Measurements from ENCODE around the gene THSD4. TPM values are rescaled to one million over a fixed set of nuclear protein-coding genes. Genes with fewer than 3 reads are reported as not detected.
A peak's percentile ranks its signal among the peaks of the same experiment; 100 is the strongest.

THSD4 gene
- polyA plus RNA-seq, 2 of the 4 experiments (the other 2 are of a cell fraction), result 15.8 to 40.7 TPM

- peak in 1 of 2 experiments; percentile 73 for DNase-seq (ENCODE audit: low read depth in 1 of 2, low spot score in 1 of 2)
- Histone ChIP-seq H3K27ac (peak overlapping the region; percentile 89 to 99), H3K4me3 (no peak overlapping the region), H3K4me2 (peak overlapping the region; percentile 8; the same call in 1 of the 3 replicates), H3K9me3 (no peaks in the 10 kb centered on the region), H3K4me1 (peaks cover 52% of the 10 kb centered on the region)
- FAIRE-seq, result no peak
- ChIA-PET POLR2A (interaction anchor here (0.5 to 1.7 kb wide), 7 partner anchors 9 to 995 kb away, joined by 3 to 7 read pairs (median 3); no protein-coding TSS in a partner anchor), CTCF (interaction anchor here (0.5 to 20.8 kb wide), 60 partner anchors 9 to 949 kb away, joined by 3 to 522 read pairs (median 4); partner anchors contain the start of gene THSD4)
- peak; percentile 89 for TF ChIP-seq SMC3 (IDR thresholded peaks at IDR 0.05)
- no peak for TF ChIP-seq FOXS1 (CRISPR knock-in tag; IDR thresholded peaks at IDR 0.05)
- TF ChIP-seq, protein P1, sequence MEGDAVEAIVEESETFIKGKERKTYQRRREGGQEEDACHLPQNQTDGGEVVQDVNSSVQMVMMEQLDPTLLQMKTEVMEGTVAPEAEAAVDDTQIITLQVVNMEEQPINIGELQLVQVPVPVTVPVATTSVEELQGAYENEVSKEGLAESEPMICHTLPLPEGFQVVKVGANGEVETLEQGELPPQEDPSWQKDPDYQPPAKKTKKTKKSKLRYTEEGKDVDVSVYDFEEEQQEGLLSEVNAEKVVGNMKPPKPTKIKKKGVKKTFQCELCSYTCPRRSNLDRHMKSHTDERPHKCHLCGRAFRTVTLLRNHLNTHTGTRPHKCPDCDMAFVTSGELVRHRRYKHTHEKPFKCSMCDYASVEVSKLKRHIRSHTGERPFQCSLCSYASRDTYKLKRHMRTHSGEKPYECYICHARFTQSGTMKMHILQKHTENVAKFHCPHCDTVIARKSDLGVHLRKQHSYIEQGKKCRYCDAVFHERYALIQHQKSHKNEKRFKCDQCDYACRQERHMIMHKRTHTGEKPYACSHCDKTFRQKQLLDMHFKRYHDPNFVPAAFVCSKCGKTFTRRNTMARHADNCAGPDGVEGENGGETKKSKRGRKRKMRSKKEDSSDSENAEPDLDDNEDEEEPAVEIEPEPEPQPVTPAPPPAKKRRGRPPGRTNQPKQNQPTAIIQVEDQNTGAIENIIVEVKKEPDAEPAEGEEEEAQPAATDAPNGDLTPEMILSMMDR (IDR thresholded peaks at IDR 0.05), result peak; percentile 96
- peak; percentile 78 to 80 for TF ChIP-seq RAD21 (conservative IDR thresholded peaks at IDR 0.05 in 1 of 2, IDR thresholded peaks at IDR 0.05 in 1 of 2)
- no peak for ATAC-seq
- WGBS (ENCODE audit: missing lambda C conversion rate), result 17% methylated on average over 6 of the region's 6 CpGs
Observed at GRCh38 chr15:71743861-71744382, 628.7 kb downstream of the THSD4 start.

- ATAC-seq (no peak), FAIRE-seq (no peak), DNase-seq (ENCODE audit: low read depth in 1 of 2, low spot score in 1 of 2) (peak in 1 of 2 experiments; percentile 45)
- 92% methylated on average over 17 of the region's 17 CpGs for WGBS (ENCODE audit: missing lambda C conversion rate)
- H3K4me1 ChIP-seq, result peaks cover 72% of the 10 kb centered on the region
- peak overlapping the region; percentile 89 to 99 for H3K27ac ChIP-seq
- TF ChIP-seq TFCP2L1 (CRISPR knock-in tag; IDR thresholded peaks at IDR 0.05) (0 out of 2 replicates have a peak, but pooled peaks have one; percentile 6), FOSL2 (IDR thresholded peaks at IDR 0.05) (no peak), FOSL2 (CRISPR knock-in tag; IDR thresholded peaks at IDR 0.05) (no peak), HOXB13 (CRISPR knock-in tag; IDR thresholded peaks at IDR 0.05; ENCODE audit: low read depth) (peak; percentile 69; the same call in 1 of the 2 replicates), NPAS2 (CRISPR knock-in tag; IDR thresholded peaks at IDR 0.05; ENCODE audit: borderline replicate concordance) (no peak)
- H3K4me2 ChIP-seq, result peak overlapping the region; percentile 87
- H3K9me3 ChIP-seq, result no peaks in the 10 kb centered on the region
- ChIA-PET CTCF (interaction anchor here (1.2 to 20.8 kb wide), 4 partner anchors 34 to 409 kb away, joined by 5 to 522 read pairs (median 20); no protein-coding TSS in a partner anchor), POLR2A (no interaction called here)
- peak overlapping the region; percentile 25; the same call in 1 of the 3 replicates for H3K4me3 ChIP-seq
Observed at GRCh38 chr15:71746719-71747118, 631.4 kb downstream of the THSD4 start.

DNA sequence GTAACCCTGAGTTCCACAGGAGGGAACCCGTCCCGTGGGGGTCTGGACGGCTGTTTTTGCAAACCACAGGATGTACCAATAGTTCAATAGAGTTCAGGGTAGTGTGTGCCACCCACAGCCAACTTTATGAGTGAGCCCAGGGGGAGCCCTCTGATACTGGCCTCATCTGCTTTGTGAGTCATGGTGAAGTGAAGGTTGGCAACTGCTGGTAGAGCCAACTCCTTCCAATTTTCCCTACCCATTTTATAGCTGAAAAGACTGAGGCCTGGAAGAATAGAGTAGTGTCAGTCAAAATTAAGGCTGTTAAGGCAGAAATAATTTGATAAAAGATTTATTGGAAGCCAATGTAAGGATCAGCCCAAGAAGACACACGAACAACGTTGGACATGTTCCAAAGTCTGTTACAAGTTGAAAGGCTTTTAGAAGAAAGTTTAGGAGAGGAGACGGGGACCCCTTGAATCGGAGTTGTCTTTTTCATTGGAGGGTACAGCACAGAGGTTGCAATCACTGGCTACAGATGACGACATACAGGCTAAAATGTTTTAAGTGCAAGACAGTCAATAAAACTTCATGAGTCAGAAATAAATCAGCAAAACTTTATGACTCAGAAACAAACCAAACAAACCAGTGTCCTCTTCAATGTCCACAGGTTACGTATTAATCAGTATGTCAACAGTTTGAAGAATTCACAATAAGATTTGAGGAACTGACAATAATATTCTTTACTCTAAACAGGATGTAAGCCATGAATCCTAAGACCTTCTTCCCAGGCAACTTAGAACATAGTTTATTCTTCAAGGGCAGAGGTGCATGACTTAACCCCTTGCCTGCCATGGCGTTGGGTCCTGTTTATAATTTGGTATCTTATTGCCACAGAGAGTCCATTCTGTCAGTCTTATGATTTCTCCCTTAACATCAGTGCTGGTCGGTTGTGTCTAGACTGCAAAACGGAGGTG is 632.1 kb downstream of the THSD4 start:
- POLR2A ChIA-PET, result interaction anchor here (1.3 kb wide), 1 partner anchor 33 kb away, joined by 3 read pairs; no protein-coding TSS in a partner anchor
- WGBS (ENCODE audit: missing lambda C conversion rate), result 2% methylated on average over 12 of the region's 12 CpGs
- DNase-seq (ENCODE audit: low read depth in 1 of 2, low spot score in 1 of 2) (peak; percentile 98), FAIRE-seq (peak; percentile 100), ATAC-seq (peak; percentile 80 to 87)
- CTCF ChIA-PET, result interaction anchor here (1.0 to 20.8 kb wide), 7 partner anchors 15 to 409 kb away, joined by 4 to 522 read pairs (median 7); no protein-coding TSS in a partner anchor
- Histone ChIP-seq H3K4me2 (peak overlapping the region; percentile 87), H3K4me1 (peaks cover 79% of the 10 kb centered on the region), H3K27ac (peak overlapping the region; percentile 92 to 99), H3K9me3 (no peaks in the 10 kb centered on the region), H3K4me3 (peak overlapping the region; percentile 25; the same call in 2 of the 3 replicates)
- TF ChIP-seq ZSCAN20 (CRISPR knock-in tag; IDR thresholded peaks at IDR 0.05) (peak; percentile 95), TP53 (CRISPR knock-in tag; IDR thresholded peaks at IDR 0.05) (peak; percentile 56; the same call in 1 of the 2 replicates), BCL3 (IDR thresholded peaks at IDR 0.05) (peak; percentile 98), SREBF2 (IDR thresholded peaks at IDR 0.05) (no peak), GATA3 (IDR thresholded peaks at IDR 0.05; ENCODE audit: borderline replicate concordance) (peak; percentile 99), RFX5 (IDR thresholded peaks at IDR 0.05) (peak; percentile 88; the same call in 1 of the 2 replicates), RCOR1 (IDR thresholded peaks at IDR 0.05; ENCODE audit: low read depth, low read length) (peak; percentile 64), JUNB (IDR thresholded peaks at IDR 0.05) (peak; percentile 100), EP300 (IDR thresholded peaks at IDR 0.05) (peak; percentile 98 to 99), JUN (IDR thresholded peaks at IDR 0.05) (peak; percentile 98 to 100), ESRRA (IDR thresholded peaks at IDR 0.05; ENCODE audit: borderline replicate concordance, low read length) (peak; percentile 89), KDM1A (IDR thresholded peaks at IDR 0.05; ENCODE audit: low read depth) (peak; percentile 99), POLR2AphosphoS2 (conservative IDR thresholded peaks at IDR 0.05; ENCODE audit: low read length) (no peak), NR3C1 (IDR thresholded peaks at IDR 0.05) (no peak), E2F6 (IDR thresholded peaks at IDR 0.05; ENCODE audit: borderline replicate concordance, low read depth) (peak; percentile 15; the same call in 1 of the 2 replicates), HEYL (CRISPR knock-in tag; IDR thresholded peaks at IDR 0.05) (peak; percentile 83; the same call in 1 of the 2 replicates), NPAS2 (CRISPR knock-in tag; IDR thresholded peaks at IDR 0.05; ENCODE audit: borderline replicate concordance) (0 out of 2 replicates have a peak, but pooled peaks have one; percentile 14)
- TF ChIP-seq, protein P1 (IDR thresholded peaks at IDR 0.05), result peak; percentile 29; the same call in 1 of the 3 replicates

Measured in A549 (cell line).